ENCODE measurements around the gene PKNOX2.

DNA sequence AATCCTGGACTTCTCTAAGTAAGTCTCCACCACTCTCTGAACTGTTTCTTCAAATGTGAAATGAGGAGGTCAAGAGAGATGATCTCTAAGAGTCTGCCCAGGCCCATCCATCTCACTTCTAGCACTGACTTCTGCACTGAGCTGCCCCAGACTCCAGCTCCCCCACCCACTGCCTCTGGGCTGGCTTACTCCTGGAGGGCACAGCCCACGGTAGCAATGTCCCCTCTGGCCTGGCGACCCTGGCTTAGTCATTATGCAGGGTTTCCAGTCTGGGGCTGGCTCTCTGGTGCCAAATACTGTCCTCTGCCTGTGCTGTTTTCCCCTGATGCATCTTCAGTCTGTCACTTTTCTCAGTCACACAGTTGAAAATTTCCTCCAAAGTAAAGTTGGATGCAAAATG lies 60.9 kb downstream of the PKNOX2 start:
- TF ChIP-seq, protein P1, sequence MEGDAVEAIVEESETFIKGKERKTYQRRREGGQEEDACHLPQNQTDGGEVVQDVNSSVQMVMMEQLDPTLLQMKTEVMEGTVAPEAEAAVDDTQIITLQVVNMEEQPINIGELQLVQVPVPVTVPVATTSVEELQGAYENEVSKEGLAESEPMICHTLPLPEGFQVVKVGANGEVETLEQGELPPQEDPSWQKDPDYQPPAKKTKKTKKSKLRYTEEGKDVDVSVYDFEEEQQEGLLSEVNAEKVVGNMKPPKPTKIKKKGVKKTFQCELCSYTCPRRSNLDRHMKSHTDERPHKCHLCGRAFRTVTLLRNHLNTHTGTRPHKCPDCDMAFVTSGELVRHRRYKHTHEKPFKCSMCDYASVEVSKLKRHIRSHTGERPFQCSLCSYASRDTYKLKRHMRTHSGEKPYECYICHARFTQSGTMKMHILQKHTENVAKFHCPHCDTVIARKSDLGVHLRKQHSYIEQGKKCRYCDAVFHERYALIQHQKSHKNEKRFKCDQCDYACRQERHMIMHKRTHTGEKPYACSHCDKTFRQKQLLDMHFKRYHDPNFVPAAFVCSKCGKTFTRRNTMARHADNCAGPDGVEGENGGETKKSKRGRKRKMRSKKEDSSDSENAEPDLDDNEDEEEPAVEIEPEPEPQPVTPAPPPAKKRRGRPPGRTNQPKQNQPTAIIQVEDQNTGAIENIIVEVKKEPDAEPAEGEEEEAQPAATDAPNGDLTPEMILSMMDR (conservative IDR thresholded peaks at IDR 0.05) = no peak
- no peak for TF ChIP-seq ZFX (IDR thresholded peaks at IDR 0.05)

Data from C4-2B (cell line).